Measurements from ENCODE around the gene TNS3. TPM values are rescaled to one million over a fixed set of nuclear protein-coding genes. Genes with fewer than 3 reads are reported as not detected.
"Not testable (repeated sequence)": the region's sequence is repeated elsewhere in the genome, so short reads cannot be mapped to it uniquely, and the experiment has no call there.

TNS3 gene
- total and polyA plus RNA-seq, 2 donors (not counting 1 experiment from before 2014, with no cell fraction given): 11.4 to 77.5 TPM

DNA sequence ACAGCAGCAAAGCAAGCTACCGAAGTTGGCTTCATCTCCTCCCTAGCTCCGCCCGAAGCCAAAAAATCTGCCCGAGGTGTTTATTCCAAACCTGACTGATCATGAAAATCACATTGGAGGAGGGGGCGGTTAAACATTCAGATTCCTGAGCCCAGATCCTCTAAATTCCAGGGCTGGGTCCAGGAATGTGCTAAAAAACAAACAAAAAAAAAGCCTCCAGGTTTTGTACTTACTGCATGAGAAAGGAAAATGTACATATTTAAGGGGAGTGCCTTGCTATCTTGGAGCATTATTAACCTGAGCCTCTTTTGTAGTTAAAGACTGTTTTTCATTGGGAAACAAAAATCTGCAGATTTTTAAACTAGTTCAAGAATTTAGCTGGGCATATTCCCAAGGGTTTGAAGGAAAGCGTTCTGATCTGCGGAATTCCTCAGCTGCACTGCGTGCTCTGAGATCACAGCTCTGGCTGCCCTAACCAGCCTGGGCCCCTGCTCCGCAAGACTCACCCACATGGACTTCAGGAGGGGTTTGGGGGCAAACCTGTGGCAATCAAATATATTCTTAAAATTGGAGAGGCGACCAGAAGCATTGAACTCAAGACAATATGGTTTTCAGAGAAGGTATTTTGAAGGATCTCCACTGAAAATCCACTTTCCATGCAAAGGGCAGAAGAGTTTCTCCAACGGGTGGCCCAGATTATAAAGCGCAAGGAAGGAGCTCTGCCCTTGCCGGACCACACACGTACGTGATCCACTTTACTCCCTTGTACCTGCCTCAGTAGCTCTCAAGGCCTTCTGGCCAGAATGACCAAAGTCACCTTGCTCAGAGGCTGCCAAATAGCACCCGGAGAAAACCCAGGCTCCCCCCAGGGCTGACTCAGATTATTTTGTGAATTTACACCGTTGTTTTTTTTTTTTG is 10.0 kb upstream of the TNS3 start:
- H3K9me3 Mint-ChIP-seq (ENCODE audit: insufficient read depth): no peaks in the 10 kb centered on the region
- Histone ChIP-seq H3K4me2 (replicated peaks; ENCODE audit: low read depth, low read length, poor library complexity, severe bottlenecking) (no peak overlapping the region), H4K20me1 (ENCODE audit: control insufficient read depth, insufficient read depth, low read length, poor library complexity, severe bottlenecking) (no peaks in the 10 kb centered on the region), H2AFZ (ENCODE audit: insufficient read depth, low read depth, low read length, poor library complexity, severe bottlenecking) (no peak overlapping the region), H3K36me3 (replicated peaks in 1 of 2; ENCODE audit: control extremely low read depth in 1 of 2, control insufficient read depth in 1 of 2, extremely low read depth in 1 of 2, insufficient read depth in 2 of 2, low read length in 1 of 2) (no peaks in the 10 kb centered on the region), H3K9ac (ENCODE audit: low read length) (no peak overlapping the region), H3K79me2 (ENCODE audit: control insufficient read depth, insufficient read depth, low read length) (no peaks in the 10 kb centered on the region), H3K27me3 (replicated peaks in 1 of 4; ENCODE audit: control extremely low read depth in 1 of 4, control insufficient read depth in 3 of 4, insufficient read depth in 4 of 4, low read length in 3 of 4) (no peaks in the 10 kb centered on the region), H3K9me3 (ENCODE audit: control extremely low read depth in 1 of 3, control insufficient read depth in 2 of 3, insufficient read depth in 1 of 3, low read length in 2 of 3) (peaks cover 0 to 28% (median 13%) of the 10 kb centered on the region in 3 donors), H3K27ac (ENCODE audit: low read length in 2 of 2) (no peak overlapping the region), H3K4me1 (ENCODE audit: control insufficient read depth in 2 of 2, insufficient read depth in 2 of 2, low read length in 2 of 2) (peaks cover 5 to 6% of the 10 kb centered on the region in 2 donors), H3K4me3 (ENCODE audit: control extremely low read depth in 1 of 5, extremely low read depth in 1 of 5, insufficient read depth in 1 of 5, low read depth in 2 of 5, low read length in 4 of 5) (no peak overlapping the region)
- POLR2A ChIA-PET: no interaction called here
- H3K27ac Mint-ChIP-seq: no peak overlapping the region
- DNase-seq: no peak
- 96% methylated on average over 12 of the region's 17 CpGs for WGBS (ENCODE audit: insufficient coverage)
- intact Hi-C loops (cut with micrococcal nuclease): no loop called here
- no peak overlapping the region for H3K4me3 Mint-ChIP-seq
- TF ChIP-seq EZH2 (IDR thresholded peaks at IDR 0.05; ENCODE audit: borderline replicate concordance, insufficient read depth, low read depth, low read length, poor library complexity, severe bottlenecking) (no peak), CTCF (IDR thresholded peaks at IDR 0.05) (no peak)
- CTCF ChIA-PET: interaction anchor here (0.6 to 1.1 kb wide), 4 partner anchors 9 to 227 kb away, joined by 3 to 6 read pairs (median 4); no protein-coding TSS in a partner anchor
- peaks cover 16% of the 10 kb centered on the region for H3K4me1 Mint-ChIP-seq
- no peak for ATAC-seq (ENCODE audit: low read depth)
- no peaks in the 10 kb centered on the region for H3K27me3 Mint-ChIP-seq

GRCh38 chr7:47591089-47591654 is 9.3 kb upstream of the TNS3 start:
- H3K27ac Mint-ChIP-seq: no peak overlapping the region
- H3K4me3 Mint-ChIP-seq: no peak overlapping the region
- no peak overlapping the region for H3K4me2 ChIP-seq (replicated peaks; ENCODE audit: low read depth, low read length, poor library complexity, severe bottlenecking)
- intact Hi-C loops (cut with micrococcal nuclease): no loop called here
- H3K4me3 ChIP-seq (ENCODE audit: control extremely low read depth in 1 of 5, extremely low read depth in 1 of 5, insufficient read depth in 1 of 5, low read depth in 2 of 5, low read length in 4 of 5): no peak overlapping the region
- no peaks in the 10 kb centered on the region for H4K20me1 ChIP-seq (ENCODE audit: control insufficient read depth, insufficient read depth, low read length, poor library complexity, severe bottlenecking)
- no peaks in the 10 kb centered on the region for H3K36me3 ChIP-seq (replicated peaks in 1 of 2; ENCODE audit: control extremely low read depth in 1 of 2, control insufficient read depth in 1 of 2, extremely low read depth in 1 of 2, insufficient read depth in 2 of 2, low read length in 1 of 2)
- DNase-seq (no peak), ATAC-seq (ENCODE audit: low read depth) (no peak)
- peaks cover 0 to 21% (median 6%) of the 10 kb centered on the region in 3 donors for H3K9me3 ChIP-seq (ENCODE audit: control extremely low read depth in 1 of 3, control insufficient read depth in 2 of 3, insufficient read depth in 1 of 3, low read length in 2 of 3)
- no peak overlapping the region for H3K9ac ChIP-seq (ENCODE audit: low read length)
- H3K4me1 ChIP-seq (ENCODE audit: control insufficient read depth in 2 of 2, insufficient read depth in 2 of 2, low read length in 2 of 2): peaks cover 5 to 10% of the 10 kb centered on the region in 2 donors
- H3K27ac ChIP-seq (ENCODE audit: low read length in 2 of 2): no peak overlapping the region
- no peak overlapping the region for H2AFZ ChIP-seq (ENCODE audit: insufficient read depth, low read depth, low read length, poor library complexity, severe bottlenecking)
- CTCF ChIA-PET: interaction anchor here (0.8 to 1.1 kb wide), 2 partner anchors 10 to 228 kb away, joined by 3 to 4 read pairs; no protein-coding TSS in a partner anchor
- no peak for TF ChIP-seq CTCF (IDR thresholded peaks at IDR 0.05)
- peaks cover 19% of the 10 kb centered on the region for H3K4me1 Mint-ChIP-seq
- H3K79me2 ChIP-seq (ENCODE audit: control insufficient read depth, insufficient read depth, low read length): no peaks in the 10 kb centered on the region
- H3K27me3 ChIP-seq (replicated peaks in 1 of 4; ENCODE audit: control extremely low read depth in 1 of 4, control insufficient read depth in 3 of 4, insufficient read depth in 4 of 4, low read length in 3 of 4): no peaks in the 10 kb centered on the region
- H3K9me3 Mint-ChIP-seq (ENCODE audit: insufficient read depth): no peaks in the 10 kb centered on the region
- H3K27me3 Mint-ChIP-seq: no peaks in the 10 kb centered on the region
- POLR2A ChIA-PET: no interaction called here
- WGBS (ENCODE audit: insufficient coverage): 93% methylated on average over 5 of the region's 8 CpGs

- H2AFZ ChIP-seq (ENCODE audit: insufficient read depth, low read depth, low read length, poor library complexity, severe bottlenecking); CTCF ChIA-PET; H3K27me3 ChIP-seq (replicated peaks in 1 of 4; ENCODE audit: control extremely low read depth in 1 of 4, control insufficient read depth in 3 of 4, insufficient read depth in 4 of 4, low read length in 3 of 4); H3K36me3 ChIP-seq (replicated peaks in 1 of 2; ENCODE audit: control extremely low read depth in 1 of 2, control insufficient read depth in 1 of 2, extremely low read depth in 1 of 2, insufficient read depth in 2 of 2, low read length in 1 of 2); H3K4me3 Mint-ChIP-seq; intact Hi-C loops (cut with micrococcal nuclease); H4K20me1 ChIP-seq (ENCODE audit: control insufficient read depth, insufficient read depth, low read length, poor library complexity, severe bottlenecking); ATAC-seq (ENCODE audit: low read depth); H3K4me3 ChIP-seq (ENCODE audit: control extremely low read depth in 1 of 5, extremely low read depth in 1 of 5, insufficient read depth in 1 of 5, low read depth in 2 of 5, low read length in 4 of 5); POLR2A ChIA-PET; H3K9me3 Mint-ChIP-seq (ENCODE audit: insufficient read depth); H3K27me3 Mint-ChIP-seq; H3K4me2 ChIP-seq (replicated peaks; ENCODE audit: low read depth, low read length, poor library complexity, severe bottlenecking); H3K79me2 ChIP-seq (ENCODE audit: control insufficient read depth, insufficient read depth, low read length); DNase-seq; H3K27ac ChIP-seq (ENCODE audit: low read length in 2 of 2); H3K27ac Mint-ChIP-seq; H3K9ac ChIP-seq (ENCODE audit: low read length): not testable (repeated sequence)
- peaks cover 0 to 13% (median 0%) of the 10 kb centered on the region in 3 donors for H3K9me3 ChIP-seq (ENCODE audit: control extremely low read depth in 1 of 3, control insufficient read depth in 2 of 3, insufficient read depth in 1 of 3, low read length in 2 of 3)
- H3K4me1 Mint-ChIP-seq: peaks cover 23% of the 10 kb centered on the region
- H3K4me1 ChIP-seq (ENCODE audit: control insufficient read depth in 2 of 2, insufficient read depth in 2 of 2, low read length in 2 of 2): peaks cover 5 to 10% of the 10 kb centered on the region in 2 donors
- 91% methylated on average over 4 of the region's 5 CpGs for WGBS (ENCODE audit: insufficient coverage)
Measured at GRCh38 chr7:47590215-47590614, 8.3 kb upstream of the TNS3 start.

Measured in B cell (primary cell).